ENCODE results near the gene JMJD4.
A peak's percentile ranks its signal among the peaks of the same experiment; 100 is the strongest.

The JMJD4 gene

GRCh38 chr1:227768125-227768439 lies 33.0 kb upstream of the JMJD4 start:
- DNase-seq = no peak

- no peak for DNase-seq
These were observed 32.5 kb upstream of the JMJD4 start for GRCh38 chr1:227767401-227768124.

- no peak for DNase-seq
These were observed 31.7 kb upstream of the JMJD4 start for GRCh38 chr1:227766653-227767277.

- peak in 1 of 2 experiments; percentile 8 for DNase-seq
These were observed 31.0 kb upstream of the JMJD4 start for GRCh38 chr1:227766015-227766634.

- DNase-seq = no peak
These were observed 30.3 kb upstream of the JMJD4 start for GRCh38 chr1:227765261-227766014.

- no peak for DNase-seq
These were observed 28.9 kb upstream of the JMJD4 start for GRCh38 chr1:227764019-227764391.

- no peak for DNase-seq
These were observed 28.3 kb upstream of the JMJD4 start for GRCh38 chr1:227763246-227764018.

GRCh38 chr1:227762231-227762911 lies 27.3 kb upstream of the JMJD4 start:
- DNase-seq = peak; percentile 32 to 36

GRCh38 chr1:227761621-227762230 lies 26.6 kb upstream of the JMJD4 start:
- DNase-seq = no peak

GRCh38 chr1:227760377-227760776 lies 25.3 kb upstream of the JMJD4 start:
- no peak for DNase-seq

GRCh38 chr1:227759341-227760300 lies 24.5 kb upstream of the JMJD4 start:
- no peak for DNase-seq

- no peak for DNase-seq
These were observed 23.3 kb upstream of the JMJD4 start for GRCh38 chr1:227758366-227758765.

GRCh38 chr1:227757781-227758180 lies 22.7 kb upstream of the JMJD4 start:
- DNase-seq = no peak

GRCh38 chr1:227756172-227756959 lies 21.3 kb upstream of the JMJD4 start:
- no peak for DNase-seq

- DNase-seq = no peak
These were observed 19.9 kb upstream of the JMJD4 start for GRCh38 chr1:227754958-227755357.

- no peak for DNase-seq
These were observed 19.1 kb upstream of the JMJD4 start for GRCh38 chr1:227753999-227754711.

- no peak for DNase-seq
These were observed 15.0 kb upstream of the JMJD4 start for GRCh38 chr1:227749916-227750710.

- no peak for DNase-seq
These were observed 14.1 kb upstream of the JMJD4 start for GRCh38 chr1:227749225-227749624.
